SK-N-SH (cell line): Measurements from ENCODE around the gene TAS2R9. TPM values are rescaled to one million over a fixed set of nuclear protein-coding genes. Genes with fewer than 3 reads are reported as not detected.

Source experiments
- CTCF ChIA-PET: fragments of 300-600, 350-600 bp; formaldehyde crosslinking; extraction: SDS; loops from one replicate; lab custom pipeline; 2021; lab: Yijun Ruan, JAX
- POLR2A ChIA-PET: fragments of 350-600 bp; sonication (Branson Sonifier 250); formaldehyde crosslinking; extraction: SDS; loops from one replicate; lab custom pipeline; 2020; ENCODE audit warnings: antibody characterized with exemption, inconsistent platforms; lab: Yijun Ruan, JAX
- DNase-seq: peaks from one replicate; pipeline ENCODE4 v3.0.0; 2012
- H2AFZ ChIP-seq: fragments of 200-600 bp; sonication (generic); 2 replicates; pipeline ENCODE4 v1.8.1; 2016; ENCODE audit warnings: antibody characterized with exemption, mild to moderate bottlenecking, low read depth
- H3F3A ChIP-seq: fragments of 200-600 bp; sonication (generic); replicated peaks from 2 replicates; pipeline ENCODE3; 2016; ENCODE audit warnings: antibody characterized with exemption, mild to moderate bottlenecking; ENCODE audit not compliant: insufficient read depth
- H3K27ac ChIP-seq, 2 experiments: fragments of 200-500 bp in 1 of 2; fragments of 200-600 bp in 1 of 2; sonication (Bioruptor generic) in 1 of 2; sonication (generic), shearing (Covaris generic) in 1 of 2; 2 replicates each; pipeline versions ENCODE4 v1.5.1 to v1.6.1; 2014 to 2016; ENCODE audit warnings: low read depth in 2 of 2, inconsistent platforms in 1 of 2, low read length in 1 of 2, mild to moderate bottlenecking in 1 of 2, mixed read lengths in 1 of 2
- H3K27me3 ChIP-seq: fragments of 200-600 bp; sonication (generic), shearing (Covaris generic); 2 replicates; pipeline ENCODE4 v1.6.1; 2016; ENCODE audit warnings: mixed run types; ENCODE audit not compliant: insufficient read depth
- H3K36me3 ChIP-seq, 2 experiments: fragments of 200-500 bp in 1 of 2; fragments of 200-600 bp in 1 of 2; sonication (Bioruptor generic) in 1 of 2; sonication (generic) in 1 of 2; replicated peaks in 1 of 2; 2 replicates each; pipeline versions ENCODE3 to v1.5.1; 2014 to 2016; ENCODE audit warnings: low read length in 1 of 2, mild to moderate bottlenecking in 1 of 2; ENCODE audit not compliant: insufficient read depth in 2 of 2, control insufficient read depth in 1 of 2
- H3K4me1 ChIP-seq, 2 experiments: fragments of 200-500 bp in 1 of 2; fragments of 200-600 bp in 1 of 2; sonication (Bioruptor generic) in 1 of 2; sonication (generic), shearing (Covaris generic) in 1 of 2; 2 replicates each; pipeline versions ENCODE4 v1.5.1 to v1.6.1; 2014 to 2016; ENCODE audit warnings: low read depth in 1 of 2, low read length in 1 of 2, mixed run types in 1 of 2; ENCODE audit not compliant: insufficient read depth in 2 of 2, control insufficient read depth in 1 of 2
- H3K4me2 ChIP-seq: fragments of 200-600 bp; sonication (generic), shearing (Covaris generic); 2 replicates; pipeline ENCODE4 v1.6.1; 2017; ENCODE audit warnings: mixed run types
- H3K4me3 ChIP-seq, 2 experiments: fragments of 200-500 bp in 1 of 2; fragments of 200-600 bp in 1 of 2; sonication (Bioruptor generic) in 1 of 2; sonication (generic), shearing (Covaris generic) in 1 of 2; 2 replicates each; pipeline versions ENCODE4 v1.5.1 to v1.8.1; 2014 to 2016; ENCODE audit warnings: low read depth in 2 of 2, inconsistent platforms in 1 of 2, low read length in 1 of 2, mild to moderate bottlenecking in 1 of 2, mixed read lengths in 1 of 2, moderate library complexity in 1 of 2
- H3K79me2 ChIP-seq: fragments of 200-600 bp; sonication (generic); 2 replicates; pipeline ENCODE4 v1.8.1; 2017; ENCODE audit warnings: mild to moderate bottlenecking; ENCODE audit not compliant: insufficient read depth
- H3K9ac ChIP-seq: fragments of 200-600 bp; sonication (generic); 2 replicates; pipeline ENCODE4 v1.6.1; 2017; ENCODE audit warnings: mixed run types
- H3K9me2 ChIP-seq: fragments of 200-600 bp; sonication (generic); 2 replicates; pipeline ENCODE4 v1.6.1; 2017; ENCODE audit warnings: mixed run types
- H3K9me3 ChIP-seq: fragments of 200-600 bp; sonication (generic); 2 replicates; pipeline ENCODE4 v1.6.1; 2017; ENCODE audit warnings: mixed run types, mild to moderate bottlenecking, moderate library complexity
- H4K20me1 ChIP-seq: fragments of 200-600 bp; sonication (generic); 2 replicates; pipeline ENCODE4 v1.6.1; 2017; ENCODE audit warnings: mild to moderate bottlenecking, mixed run types; ENCODE audit not compliant: insufficient read depth
- CHD2 ChIP-seq: fragments of 150-350 bp; IDR thresholded peaks from 2 replicates; pipeline ENCODE4 v1.6.1; 2018; ENCODE audit warnings: low read length; ENCODE audit not compliant: partially characterized antibody
- CTCF ChIP-seq: fragments of 200-600 bp; sonication (generic); IDR thresholded peaks from 2 replicates; pipeline ENCODE4 v1.6.1; 2017; ENCODE audit warnings: antibody characterized with exemption, mild to moderate bottlenecking, moderate library complexity
- ELF1 ChIP-seq: IDR thresholded peaks from 2 replicates; pipeline ENCODE4 v1.4.0; 2012
- GABPA ChIP-seq: IDR thresholded peaks from 2 replicates; pipeline ENCODE4 v1.4.0; 2012; ENCODE audit warnings: low read depth, mild to moderate bottlenecking
- JUND ChIP-seq: IDR thresholded peaks from 2 replicates; pipeline ENCODE4 v1.4.0; 2012
- MEF2A ChIP-seq: IDR thresholded peaks from 2 replicates; pipeline ENCODE4 v1.4.0; 2012; ENCODE audit warnings: low read depth, borderline replicate concordance
- NFIC ChIP-seq: IDR thresholded peaks from 2 replicates; pipeline ENCODE4 v1.4.0; 2012; ENCODE audit warnings: borderline replicate concordance
- PBX3 ChIP-seq: IDR thresholded peaks from 2 replicates; pipeline ENCODE4; 2012
- RCOR1 ChIP-seq: fragments of 150-350 bp; IDR thresholded peaks from 2 replicates; pipeline ENCODE4 v1.6.1; 2017; ENCODE audit warnings: antibody characterized with exemption, low read length
- RXRA ChIP-seq: IDR thresholded peaks from 2 replicates; pipeline ENCODE4 v1.4.0; 2012; ENCODE audit warnings: low read depth, mild to moderate bottlenecking, borderline replicate concordance
- SIN3A ChIP-seq: IDR thresholded peaks from 2 replicates; pipeline ENCODE4 v1.6.1; 2012; ENCODE audit warnings: low read depth, mild to moderate bottlenecking, low read length, moderate library complexity, borderline replicate concordance
- SMC3 ChIP-seq: IDR thresholded peaks from 2 replicates; pipeline ENCODE4 v1.6.1; 2012; ENCODE audit warnings: low read depth, low read length, improper control_type of control experiment
- TAF1 ChIP-seq: IDR thresholded peaks from 2 replicates; pipeline ENCODE4 v1.6.1; 2012; ENCODE audit warnings: low read depth, mild to moderate bottlenecking, low read length, moderate library complexity, borderline replicate concordance
- TCF12 ChIP-seq: IDR thresholded peaks from 2 replicates; pipeline ENCODE4 v1.4.0; 2012
- YY1 ChIP-seq: IDR thresholded peaks from 2 replicates; pipeline ENCODE4 v1.4.0; 2012; ENCODE audit warnings: low read depth, mild to moderate bottlenecking
- WGBS: methylation state at CpG from one replicate; pipeline ENCODE4 v1.1.6; 2017; ENCODE audit warnings: low lambda C conversion rate; 5-methylcytosine and 5-hydroxymethylcytosine counted together
- polyA plus RNA-seq, 3 experiments: library from polyadenylated mRNA; depleted of rRNA; stranded (reverse); fragments of >200 nt; gene quantifications; 2 replicates each; pipeline ENCODE4 v1.2.3, GENCODE V29; 2012
- TF ChIP-seq, protein P1 (sequence below): fragments of 150-350 bp; IDR thresholded peaks from 2 replicates; pipeline ENCODE4 v1.6.1; 2016; ENCODE audit warnings: mild to moderate bottlenecking, low read depth, low read length
- TF ChIP-seq, protein P2 (sequence below): IDR thresholded peaks from 2 replicates; pipeline ENCODE4 v1.4.0; 2012; ENCODE audit warnings: low read depth, borderline replicate concordance
- TF ChIP-seq, protein P3 (sequence below): IDR thresholded peaks from 2 replicates; pipeline ENCODE4 v1.4.0; 2012; ENCODE audit warnings: low read depth, borderline replicate concordance

Gene TAS2R9
- polyA plus RNA-seq, 1 of the 3 experiments (the other 2 are of a cell fraction) = not detected

GRCh38 chr12:10783252-10783651 is 26.7 kb downstream of the TAS2R9 start:
- no peaks in the 10 kb centered on the region for H3K36me3 ChIP-seq
- TF ChIP-seq YY1 (no peak), TCF12 (no peak), PBX3 (no peak), SIN3A (no peak), SMC3 (no peak), GABPA (no peak), NFIC (no peak), TAF1 (no peak), MEF2A (no peak), CHD2 (no peak), RCOR1 (no peak), ELF1 (no peak), JUND (no peak), CTCF (no peak), RXRA (no peak)
- TF ChIP-seq, protein P1, sequence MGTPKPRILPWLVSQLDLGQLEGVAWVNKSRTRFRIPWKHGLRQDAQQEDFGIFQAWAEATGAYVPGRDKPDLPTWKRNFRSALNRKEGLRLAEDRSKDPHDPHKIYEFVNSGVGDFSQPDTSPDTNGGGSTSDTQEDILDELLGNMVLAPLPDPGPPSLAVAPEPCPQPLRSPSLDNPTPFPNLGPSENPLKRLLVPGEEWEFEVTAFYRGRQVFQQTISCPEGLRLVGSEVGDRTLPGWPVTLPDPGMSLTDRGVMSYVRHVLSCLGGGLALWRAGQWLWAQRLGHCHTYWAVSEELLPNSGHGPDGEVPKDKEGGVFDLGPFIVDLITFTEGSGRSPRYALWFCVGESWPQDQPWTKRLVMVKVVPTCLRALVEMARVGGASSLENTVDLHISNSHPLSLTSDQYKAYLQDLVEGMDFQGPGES = no peak
- TF ChIP-seq, protein P2, sequence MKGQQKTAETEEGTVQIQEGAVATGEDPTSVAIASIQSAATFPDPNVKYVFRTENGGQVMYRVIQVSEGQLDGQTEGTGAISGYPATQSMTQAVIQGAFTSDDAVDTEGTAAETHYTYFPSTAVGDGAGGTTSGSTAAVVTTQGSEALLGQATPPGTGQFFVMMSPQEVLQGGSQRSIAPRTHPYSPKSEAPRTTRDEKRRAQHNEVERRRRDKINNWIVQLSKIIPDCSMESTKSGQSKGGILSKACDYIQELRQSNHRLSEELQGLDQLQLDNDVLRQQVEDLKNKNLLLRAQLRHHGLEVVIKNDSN = no peak
- TF ChIP-seq, protein P3, sequence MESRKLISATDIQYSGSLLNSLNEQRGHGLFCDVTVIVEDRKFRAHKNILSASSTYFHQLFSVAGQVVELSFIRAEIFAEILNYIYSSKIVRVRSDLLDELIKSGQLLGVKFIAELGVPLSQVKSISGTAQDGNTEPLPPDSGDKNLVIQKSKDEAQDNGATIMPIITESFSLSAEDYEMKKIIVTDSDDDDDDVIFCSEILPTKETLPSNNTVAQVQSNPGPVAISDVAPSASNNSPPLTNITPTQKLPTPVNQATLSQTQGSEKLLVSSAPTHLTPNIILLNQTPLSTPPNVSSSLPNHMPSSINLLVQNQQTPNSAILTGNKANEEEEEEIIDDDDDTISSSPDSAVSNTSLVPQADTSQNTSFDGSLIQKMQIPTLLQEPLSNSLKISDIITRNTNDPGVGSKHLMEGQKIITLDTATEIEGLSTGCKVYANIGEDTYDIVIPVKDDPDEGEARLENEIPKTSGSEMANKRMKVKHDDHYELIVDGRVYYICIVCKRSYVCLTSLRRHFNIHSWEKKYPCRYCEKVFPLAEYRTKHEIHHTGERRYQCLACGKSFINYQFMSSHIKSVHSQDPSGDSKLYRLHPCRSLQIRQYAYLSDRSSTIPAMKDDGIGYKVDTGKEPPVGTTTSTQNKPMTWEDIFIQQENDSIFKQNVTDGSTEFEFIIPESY = no peak
- ChIA-PET CTCF (no interaction called here), POLR2A (no interaction called here)
- H3K4me3 ChIP-seq = no peak overlapping the region
- no peak overlapping the region for H3K27ac ChIP-seq
- no peaks in the 10 kb centered on the region for H3K27me3 ChIP-seq
- no peaks in the 10 kb centered on the region for H4K20me1 ChIP-seq
- H3K9me2 ChIP-seq = no peaks in the 10 kb centered on the region
- no peak overlapping the region for H3K4me2 ChIP-seq
- H3K9ac ChIP-seq = no peak overlapping the region
- no peaks in the 10 kb centered on the region for H3K4me1 ChIP-seq
- H3K79me2 ChIP-seq = no peaks in the 10 kb centered on the region
- H3F3A ChIP-seq = no peaks in the 10 kb centered on the region
- WGBS = 11% methylated on average over 5 of the region's 5 CpGs
- H2AFZ ChIP-seq = no peak overlapping the region
- no peaks in the 10 kb centered on the region for H3K9me3 ChIP-seq
- no peak for DNase-seq
